Left renal cortex interstitium (tissue), 4 donors: ENCODE measurements around the gene MAGI1. TPM values are rescaled to one million over a fixed set of nuclear protein-coding genes. Genes with fewer than 3 reads are reported as not detected.
"Not testable (repeated sequence)": the region's sequence is repeated elsewhere in the genome, so short reads cannot be mapped to it uniquely, and the experiment has no call there.

ENCODE experiments used
- DNase-seq, 4 donors: peaks; one replicate each; pipeline ENCODE4 v3.0.0-alpha.2; 2013; ENCODE audit warnings: low read depth in 4 of 4, low spot score in 2 of 4, missing footprints in 1 of 4
- polyA plus RNA-seq, 4 donors: library from polyadenylated mRNA; unstranded; fragments of 120-200 nt; gene quantifications; one replicate each; pipeline ENCODE4 v1.2.1, GENCODE V29; 2013; ENCODE audit not compliant: insufficient read length in 4 of 4

Gene MAGI1
- polyA plus RNA-seq, 4 donors = 26.2 to 34.5 (median 28.6) TPM

GRCh38 chr3:65523878-65524277 is 514.8 kb downstream of the MAGI1 start:
- DNase-seq = no peak

- DNase-seq = no peak
Measured at GRCh38 chr3:65521032-65521431, 517.7 kb downstream of the MAGI1 start.

GRCh38 chr3:65516998-65517397 is 521.7 kb downstream of the MAGI1 start:
- no peak for DNase-seq

- not testable (repeated sequence) for DNase-seq
Measured at GRCh38 chr3:65514317-65514716, 524.4 kb downstream of the MAGI1 start.

GRCh38 chr3:65509423-65509794 is 529.3 kb downstream of the MAGI1 start:
- not testable (repeated sequence) for DNase-seq

- no peak for DNase-seq
Measured at GRCh38 chr3:65508750-65509422, 529.8 kb downstream of the MAGI1 start.

GRCh38 chr3:65507437-65507836 is 531.3 kb downstream of the MAGI1 start:
- DNase-seq = no peak

GRCh38 chr3:65503776-65504175 is 534.9 kb downstream of the MAGI1 start:
- DNase-seq = no peak

GRCh38 chr3:65502526-65502925 is 536.2 kb downstream of the MAGI1 start:
- no peak for DNase-seq

GRCh38 chr3:65500398-65501306 is 538.1 kb downstream of the MAGI1 start:
- no peak for DNase-seq

GRCh38 chr3:65497846-65498245 is 540.9 kb downstream of the MAGI1 start:
- no peak for DNase-seq

- no peak for DNase-seq
Measured at GRCh38 chr3:65497236-65497635, 541.5 kb downstream of the MAGI1 start.

- no peak for DNase-seq
Measured at GRCh38 chr3:65493938-65494337, 544.8 kb downstream of the MAGI1 start.

- DNase-seq = no peak
Measured at GRCh38 chr3:65493371-65493882, 545.3 kb downstream of the MAGI1 start.

GRCh38 chr3:65492249-65492648 is 546.5 kb downstream of the MAGI1 start:
- DNase-seq = no peak

- DNase-seq = no peak
Measured at GRCh38 chr3:65490114-65490513, 548.6 kb downstream of the MAGI1 start.

- DNase-seq = no peak
Measured at GRCh38 chr3:65489253-65489652, 549.5 kb downstream of the MAGI1 start.

- DNase-seq = no peak
Measured at GRCh38 chr3:65485826-65486469, 552.8 kb downstream of the MAGI1 start.

- DNase-seq = no peak
Measured at GRCh38 chr3:65484964-65485363, 553.8 kb downstream of the MAGI1 start.

- DNase-seq = peak in 2 of 4 donors; percentile 52 to 58
Measured at GRCh38 chr3:65483480-65483879, 555.2 kb downstream of the MAGI1 start.

GRCh38 chr3:65483011-65483410 is 555.7 kb downstream of the MAGI1 start:
- no peak for DNase-seq
